Testis (tissue), 2 donors: ENCODE results near the gene RAMACL.

Experiments
- POLR2A ChIP-seq: fragments of 450-650 bp; IDR thresholded peaks from one replicate; pipeline ENCODE4 v1.6.1; 2017; ENCODE audit warnings: antibody characterized with exemption, mild to moderate bottlenecking, moderate library complexity
- TF ChIP-seq, protein P1 (sequence below), 3 experiments: fragments of 450-650 bp in 2 of 3; fragments of 200-600 bp in 1 of 3; sonication (generic) in 1 of 3; IDR thresholded peaks; one replicate each; pipeline ENCODE4 v1.5.1; 2016 to 2019; ENCODE audit warnings: antibody characterized with exemption in 3 of 3, mild to moderate bottlenecking in 2 of 3, moderate library complexity in 1 of 3

DNA sequence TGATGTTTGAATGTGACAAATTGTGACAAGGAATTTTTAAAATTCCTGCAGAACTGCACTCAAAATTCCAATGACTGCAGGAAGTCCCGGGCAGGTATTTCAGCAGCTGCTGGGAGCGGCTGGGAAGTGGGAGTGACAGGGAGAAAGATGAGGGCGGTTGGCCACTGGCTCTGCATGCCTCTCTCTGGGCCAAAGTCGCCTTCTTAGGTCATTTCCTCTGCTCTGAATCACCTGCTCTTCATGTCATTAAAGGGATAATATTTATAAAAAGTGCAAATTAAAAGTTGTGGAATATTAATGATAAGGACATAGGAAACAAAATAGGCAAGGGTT, 43.9 kb downstream of the RAMACL start:
- TF ChIP-seq, protein P1, sequence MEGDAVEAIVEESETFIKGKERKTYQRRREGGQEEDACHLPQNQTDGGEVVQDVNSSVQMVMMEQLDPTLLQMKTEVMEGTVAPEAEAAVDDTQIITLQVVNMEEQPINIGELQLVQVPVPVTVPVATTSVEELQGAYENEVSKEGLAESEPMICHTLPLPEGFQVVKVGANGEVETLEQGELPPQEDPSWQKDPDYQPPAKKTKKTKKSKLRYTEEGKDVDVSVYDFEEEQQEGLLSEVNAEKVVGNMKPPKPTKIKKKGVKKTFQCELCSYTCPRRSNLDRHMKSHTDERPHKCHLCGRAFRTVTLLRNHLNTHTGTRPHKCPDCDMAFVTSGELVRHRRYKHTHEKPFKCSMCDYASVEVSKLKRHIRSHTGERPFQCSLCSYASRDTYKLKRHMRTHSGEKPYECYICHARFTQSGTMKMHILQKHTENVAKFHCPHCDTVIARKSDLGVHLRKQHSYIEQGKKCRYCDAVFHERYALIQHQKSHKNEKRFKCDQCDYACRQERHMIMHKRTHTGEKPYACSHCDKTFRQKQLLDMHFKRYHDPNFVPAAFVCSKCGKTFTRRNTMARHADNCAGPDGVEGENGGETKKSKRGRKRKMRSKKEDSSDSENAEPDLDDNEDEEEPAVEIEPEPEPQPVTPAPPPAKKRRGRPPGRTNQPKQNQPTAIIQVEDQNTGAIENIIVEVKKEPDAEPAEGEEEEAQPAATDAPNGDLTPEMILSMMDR (IDR thresholded peaks at IDR 0.05): no peak
- no peak for TF ChIP-seq POLR2A
